Astrocyte (in vitro differentiated cells and primary cell): ENCODE data around the gene SLC2A13.

Experiments
- EZH2 ChIP-seq: IDR thresholded peaks from 2 replicates; pipeline ENCODE4 v1.6.1; 2012; ENCODE audit warnings: mild to moderate bottlenecking, low read length, inconsistent platforms; ENCODE audit not compliant: insufficient read depth
- TF ChIP-seq, protein P1 (sequence below): IDR thresholded peaks from 2 replicates; pipeline ENCODE4 v1.5.1; 2011; ENCODE audit warnings: low read depth, mild to moderate bottlenecking, inconsistent platforms, low read length, moderate library complexity; ENCODE audit not compliant: insufficient read depth

DNA sequence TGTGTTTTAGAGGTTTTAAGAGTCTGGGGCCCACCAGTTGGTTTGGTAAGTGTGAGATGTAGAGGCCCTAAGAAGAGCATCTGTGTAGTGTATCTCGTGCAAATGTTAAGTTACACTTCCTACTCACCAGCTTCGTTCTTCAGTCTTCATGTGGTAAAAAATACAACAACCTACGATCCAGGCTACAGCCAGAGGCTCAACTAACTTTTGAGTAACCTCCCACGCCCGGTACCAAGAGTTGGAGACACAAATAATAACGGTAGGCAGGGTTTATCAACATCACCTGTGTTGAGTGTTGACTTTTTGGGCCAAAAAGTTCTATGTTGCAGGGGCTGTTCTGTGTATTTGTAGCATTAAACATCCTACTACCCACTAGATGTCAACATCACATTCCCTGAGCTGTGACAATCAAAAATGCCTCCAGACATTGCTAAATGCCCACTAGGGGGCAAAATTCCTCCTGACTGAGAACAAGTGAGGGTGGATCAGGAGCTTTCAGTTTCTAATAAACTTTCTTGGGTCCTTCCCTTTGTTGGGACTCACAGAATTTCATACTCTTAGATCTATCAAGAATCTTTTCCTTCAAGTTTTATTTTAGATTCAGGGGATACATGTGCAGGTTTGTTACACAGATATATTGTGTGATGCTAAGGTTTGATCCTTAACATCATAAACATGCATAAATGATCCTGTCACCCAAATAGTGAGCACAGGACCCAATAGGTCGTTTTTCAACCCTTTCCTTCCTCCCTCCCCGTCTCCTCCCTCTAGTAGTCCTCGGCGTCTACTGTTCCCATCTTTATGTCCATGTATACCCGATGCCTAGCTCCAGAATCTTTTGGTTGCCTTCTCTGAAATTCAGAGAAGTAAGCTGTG lies 94.7 kb downstream of the SLC2A13 start:
- TF ChIP-seq, protein P1, sequence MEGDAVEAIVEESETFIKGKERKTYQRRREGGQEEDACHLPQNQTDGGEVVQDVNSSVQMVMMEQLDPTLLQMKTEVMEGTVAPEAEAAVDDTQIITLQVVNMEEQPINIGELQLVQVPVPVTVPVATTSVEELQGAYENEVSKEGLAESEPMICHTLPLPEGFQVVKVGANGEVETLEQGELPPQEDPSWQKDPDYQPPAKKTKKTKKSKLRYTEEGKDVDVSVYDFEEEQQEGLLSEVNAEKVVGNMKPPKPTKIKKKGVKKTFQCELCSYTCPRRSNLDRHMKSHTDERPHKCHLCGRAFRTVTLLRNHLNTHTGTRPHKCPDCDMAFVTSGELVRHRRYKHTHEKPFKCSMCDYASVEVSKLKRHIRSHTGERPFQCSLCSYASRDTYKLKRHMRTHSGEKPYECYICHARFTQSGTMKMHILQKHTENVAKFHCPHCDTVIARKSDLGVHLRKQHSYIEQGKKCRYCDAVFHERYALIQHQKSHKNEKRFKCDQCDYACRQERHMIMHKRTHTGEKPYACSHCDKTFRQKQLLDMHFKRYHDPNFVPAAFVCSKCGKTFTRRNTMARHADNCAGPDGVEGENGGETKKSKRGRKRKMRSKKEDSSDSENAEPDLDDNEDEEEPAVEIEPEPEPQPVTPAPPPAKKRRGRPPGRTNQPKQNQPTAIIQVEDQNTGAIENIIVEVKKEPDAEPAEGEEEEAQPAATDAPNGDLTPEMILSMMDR = peak; percentile 92
- TF ChIP-seq EZH2 = no peak
